HFFc6 (cell line): Measurements from ENCODE around the gene MSN. TPM values are rescaled to one million over a fixed set of nuclear protein-coding genes. Genes with fewer than 3 reads are reported as not detected.

Experiments
- DNase-seq: peaks from one replicate; pipeline ENCODE4 v3.0.0-alpha.2; 2018
- H3K27ac Mint-ChIP-seq: 2 replicates; pipeline ENCODE4 v1.8.0; 2020; ENCODE audit warnings: mild to moderate bottlenecking, mixed read lengths
- H3K27me3 Mint-ChIP-seq: 2 replicates; pipeline ENCODE4 v1.8.0; 2021; ENCODE audit warnings: mild to moderate bottlenecking, moderate library complexity, mixed read lengths; ENCODE audit not compliant: insufficient read depth
- H3K36me3 Mint-ChIP-seq: 2 replicates; pipeline ENCODE4 v1.8.0; 2021; ENCODE audit warnings: low read depth, mixed read lengths
- H3K4me1 Mint-ChIP-seq: 2 replicates; pipeline ENCODE4 v1.8.0; 2020; ENCODE audit warnings: low read depth, mixed read lengths
- H3K4me3 Mint-ChIP-seq: 2 replicates; pipeline ENCODE4 v1.8.0; 2020; ENCODE audit warnings: mild to moderate bottlenecking, moderate library complexity, mixed read lengths
- H3K9me3 Mint-ChIP-seq: 2 replicates; pipeline ENCODE4 v1.8.0; 2020; ENCODE audit warnings: mild to moderate bottlenecking, mixed read lengths
- CTCF ChIP-seq: fragments of 200-600 bp; sonication (generic); IDR thresholded peaks from 2 replicates; pipeline ENCODE4 v1.5.0; 2021; ENCODE audit warnings: antibody characterized with exemption, mild to moderate bottlenecking
- total RNA-seq, 6 experiments: library from RNA; stranded (reverse); fragmentation: NEBNext Ultra II Directional; extraction: Animal tissue kit (Norgen Biotek cat#: 25700); gene quantifications; 2 replicates in 1 of 6; 3 replicates in 5 of 6; pipeline ENCODE4 v1.2.3, GENCODE V29; 2021

Gene MSN
- total RNA-seq, 6 experiments from 2014 or later: 410 to 540 (median 485) TPM

DNA sequence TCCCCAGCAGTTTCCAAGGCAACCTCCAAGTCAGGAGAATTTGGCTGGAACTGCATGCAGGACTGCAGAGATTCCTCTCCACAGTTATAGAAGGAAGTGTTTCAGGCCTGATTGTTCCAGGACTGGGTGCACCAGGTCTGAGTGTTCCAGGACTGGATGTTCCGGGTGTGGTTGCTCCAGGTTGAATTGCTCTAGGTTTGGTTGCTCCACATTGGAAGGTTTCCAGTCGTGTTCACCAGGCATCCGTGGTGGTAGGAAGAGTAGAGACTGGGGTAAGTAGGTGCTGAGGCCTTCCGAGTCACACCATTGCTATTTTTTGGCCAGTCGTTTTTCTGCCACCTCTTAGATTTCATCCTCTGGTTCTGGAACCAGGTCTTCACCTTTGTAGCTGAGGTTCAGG lies 105.4 kb downstream of the MSN start:
- Mint-ChIP-seq H3K4me1 (no peaks in the 10 kb centered on the region), H3K4me3 (no peak overlapping the region), H3K27ac (no peak overlapping the region), H3K9me3 (no peaks in the 10 kb centered on the region), H3K27me3 (peaks cover 2% of the 10 kb centered on the region), H3K36me3 (no peaks in the 10 kb centered on the region)
- no peak for TF ChIP-seq CTCF
- no peak for DNase-seq

DNA sequence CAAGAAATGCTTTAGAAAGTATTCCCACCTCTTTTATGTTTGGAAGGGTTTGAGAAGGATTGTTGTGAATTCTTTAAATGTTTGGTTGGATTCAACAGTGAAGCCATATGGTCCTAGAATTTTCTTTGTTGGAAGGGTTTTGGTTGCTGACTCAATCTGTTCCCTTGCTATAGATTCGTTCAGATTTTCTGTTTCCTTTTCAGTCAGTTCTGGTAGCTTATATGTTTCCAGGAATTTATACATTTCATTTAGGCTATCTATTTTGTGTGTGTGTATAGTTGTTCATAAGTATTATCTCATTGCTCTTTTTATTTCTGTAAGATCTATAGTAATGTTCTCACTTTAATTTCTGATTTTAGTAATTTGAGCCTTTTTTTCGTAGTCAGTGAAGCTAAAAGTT lies 114.4 kb downstream of the MSN start:
- no peak overlapping the region for H3K27ac Mint-ChIP-seq
- peaks cover 2% of the 10 kb centered on the region for H3K27me3 Mint-ChIP-seq
- TF ChIP-seq CTCF: no peak
- no peaks in the 10 kb centered on the region for H3K36me3 Mint-ChIP-seq
- DNase-seq: no peak
- no peaks in the 10 kb centered on the region for H3K9me3 Mint-ChIP-seq
- no peak overlapping the region for H3K4me3 Mint-ChIP-seq
- no peaks in the 10 kb centered on the region for H3K4me1 Mint-ChIP-seq

- H3K36me3 Mint-ChIP-seq: no peaks in the 10 kb centered on the region
- no peak for DNase-seq
- no peak overlapping the region for H3K4me3 Mint-ChIP-seq
- no peak overlapping the region for H3K27ac Mint-ChIP-seq
- no peaks in the 10 kb centered on the region for H3K9me3 Mint-ChIP-seq
- H3K27me3 Mint-ChIP-seq: peaks cover 2% of the 10 kb centered on the region; the same call in 1 of the 2 replicates
- no peaks in the 10 kb centered on the region for H3K4me1 Mint-ChIP-seq
- no peak for TF ChIP-seq CTCF
Measured at GRCh38 chrX:65783746-65784145, 116.3 kb downstream of the MSN start.

Other genes with a start within 250 kb of the MSN start
- gene LAS1L, start 132.9 kb upstream of the MSN start, total RNA-seq: 10 to 100 TPM; 29.2 to 33.0 (median 31.9) TPM